K562 (cell line): ENCODE measurements around the gene ANKS3. TPM values are rescaled to one million over a fixed set of nuclear protein-coding genes. Genes with fewer than 3 reads are reported as not detected.

Source experiments
- ATAC-seq: fragments of 200-7000 bp; cut with Tn5 transposase; 3 replicates; pipeline ENCODE4 v1.9.1; 2020; ENCODE audit warnings: moderate library complexity
- BruUV-seq: library from RNA; stranded (reverse); fragments of 400-500 nt; replicated peaks from 2 replicates; lab custom pipeline; 2021; lab: Mats Ljungman, UMichigan
- CTCF ChIA-PET: fragments of 300-600 bp; formaldehyde crosslinking; extraction: SDS; loops from one replicate; lab custom pipeline; 2021; ENCODE audit warnings: low intra/inter-chr PET ratio; lab: Yijun Ruan, JAX
- POLR2A ChIA-PET: fragments of 300-600, 350-650 bp; sonication (Branson Sonifier 250); formaldehyde crosslinking; extraction: SDS; loops from one replicate; lab custom pipeline; 2021; ENCODE audit warnings: antibody characterized with exemption, inconsistent platforms; lab: Yijun Ruan, JAX
- DNase-seq, 4 experiments: peaks; one replicate each; pipeline versions ENCODE4 v3.0.0 to v3.0.0-alpha.2; 2011 to 2018; ENCODE audit warnings: low spot score in 3 of 4, mixed read lengths in 3 of 4; ENCODE audit errors: extremely low read depth in 1 of 4
- FAIRE-seq: peaks from 2 replicates; lab custom pipeline; 2011; peaks lifted over from hg19 to GRCh38; lab: Jason Lieb, UNC
- H2AFZ ChIP-seq: 2 replicates; pipeline ENCODE4 v1.6.0; 2011; ENCODE audit warnings: low read depth, low read length, control low read depth, inconsistent platforms
- H3K27ac ChIP-seq: fragments of 200-600 bp; 3 replicates; pipeline ENCODE4 v1.8.0; 2011; ENCODE audit warnings: low read depth, mild to moderate bottlenecking, control low read depth, inconsistent platforms, low read length, moderate library complexity, mixed read lengths; ENCODE audit errors: extremely low read depth
- H3K27me3 ChIP-seq, 2 experiments: fragments of 300-600 bp in 1 of 2; 2 replicates in 1 of 2; 3 replicates in 1 of 2; pipeline versions ENCODE4 v1.6.0 to v1.8.0; 2011; ENCODE audit warnings: inconsistent platforms in 2 of 2, low read length in 2 of 2, mild to moderate bottlenecking in 1 of 2, mixed read lengths in 1 of 2, moderate library complexity in 1 of 2; ENCODE audit not compliant: control insufficient read depth in 2 of 2, insufficient read depth in 2 of 2
- H3K36me3 ChIP-seq: fragments of 300-600 bp; 3 replicates; pipeline ENCODE4 v1.8.0; 2011; ENCODE audit warnings: mild to moderate bottlenecking, low read length, inconsistent platforms; ENCODE audit not compliant: control insufficient read depth, insufficient read depth
- H3K4me1 ChIP-seq, 2 experiments: fragments of 200-600 bp in 1 of 2; replicated peaks in 1 of 2; 2 replicates in 1 of 2; 3 replicates in 1 of 2; pipeline versions ENCODE4 v1.5.1 to v1.8.0; 2011; ENCODE audit warnings: inconsistent platforms in 2 of 2, low read length in 2 of 2, mild to moderate bottlenecking in 1 of 2, mixed read lengths in 1 of 2, moderate library complexity in 1 of 2; ENCODE audit not compliant: control insufficient read depth in 2 of 2, insufficient read depth in 2 of 2
- H3K4me2 ChIP-seq: 2 replicates; pipeline ENCODE4 v1.6.1; 2011; ENCODE audit warnings: low read length, control low read depth, inconsistent platforms, mixed read lengths; ENCODE audit not compliant: insufficient read depth
- H3K4me3 ChIP-seq: fragments of 200-600 bp; sonication (generic), shearing (Covaris generic); 2 replicates; pipeline ENCODE4 v1.5.1; 2016; ENCODE audit warnings: control low read depth, inconsistent platforms
- H3K79me2 ChIP-seq: fragments of 200-600 bp; 3 replicates; pipeline ENCODE4 v1.8.0; 2011; ENCODE audit warnings: low read length, inconsistent platforms; ENCODE audit not compliant: control insufficient read depth, insufficient read depth
- H3K9ac ChIP-seq, 2 experiments: 2 replicates each; pipeline versions ENCODE4 v1.6.0 to v1.6.1; 2011; ENCODE audit warnings: low read depth in 2 of 2, low read length in 2 of 2, control low read depth in 1 of 2, inconsistent platforms in 1 of 2, mild to moderate bottlenecking in 1 of 2, mixed read lengths in 1 of 2; ENCODE audit not compliant: insufficient read depth in 1 of 2
- H3K9me1 ChIP-seq: one replicate; pipeline ENCODE4 v1.6.0; 2011; ENCODE audit warnings: inconsistent platforms, mild to moderate bottlenecking, low read length, moderate library complexity; ENCODE audit not compliant: control insufficient read depth, insufficient read depth
- H3K9me3 ChIP-seq: replicated peaks from 2 replicates; pipeline ENCODE4 v1.5.1; 2011; ENCODE audit warnings: low read depth, low read length, inconsistent platforms; ENCODE audit not compliant: control insufficient read depth, insufficient read depth
- H4K20me1 ChIP-seq: replicated peaks from 2 replicates; pipeline ENCODE4 v1.6.1; 2011; ENCODE audit warnings: low read length, inconsistent platforms, mixed read lengths; ENCODE audit not compliant: control insufficient read depth, insufficient read depth
- ATF1 ChIP-seq, 2 experiments: fragments of 450-650 bp in 1 of 2; IDR thresholded peaks; 2 replicates each; pipeline ENCODE4 v1.6.1; 2016; ENCODE audit warnings: missing compliant biosample characterization in 1 of 2, missing genetic modification characterization in 1 of 2
- GABPB1 ChIP-seq: sonication (generic); formaldehyde crosslinking; IDR thresholded peaks from 2 replicates; pipeline ENCODE4 v1.8.0; 2022; ENCODE audit warnings: mild to moderate bottlenecking, missing genetic modification reagents
- NCOA6 ChIP-seq: fragments of 450-650 bp; IDR thresholded peaks from 2 replicates; pipeline ENCODE4 v1.6.1; 2017; ENCODE audit warnings: mild to moderate bottlenecking
- NUFIP1 ChIP-seq: fragments of 450-650 bp; IDR thresholded peaks from 2 replicates; pipeline ENCODE4 v1.6.1; 2018; ENCODE audit not compliant: partially characterized antibody
- RBM14 ChIP-seq: fragments of 200-400 bp; formaldehyde crosslinking; IDR thresholded peaks from 2 replicates; pipeline ENCODE4 v1.6.1; 2018; ENCODE audit warnings: low read depth, mild to moderate bottlenecking, low read length, moderate library complexity, borderline replicate concordance; ENCODE audit not compliant: insufficient read depth
- SIX5 ChIP-seq, 2 experiments: IDR thresholded peaks; 2 replicates each; pipeline ENCODE4 v1.6.1; 2011; ENCODE audit warnings: low read length in 2 of 2, borderline replicate concordance in 1 of 2, low read depth in 1 of 2, mild to moderate bottlenecking in 1 of 2, moderate library complexity in 1 of 2; ENCODE audit not compliant: insufficient read depth in 1 of 2
- SUPT5H ChIP-seq: fragments of 450-650 bp; IDR thresholded peaks from 2 replicates; pipeline ENCODE4 v1.6.1; 2016
- TAF7 ChIP-seq: fragments of 450-650 bp; IDR thresholded peaks from 2 replicates; pipeline ENCODE4 v1.6.1; 2016; ENCODE audit warnings: missing genetic modification characterization, missing compliant biosample characterization
- TBP ChIP-seq: optimal IDR thresholded peaks from 2 replicates; pipeline ENCODE3; 2011; ENCODE audit warnings: low read depth, low read length, improper control_type of control experiment
- TFAM ChIP-seq: fragments of 250-450 bp; sonication (Bioruptor Pico); conservative IDR thresholded peaks from 2 replicates; pipeline ENCODE4 v1.5.0; 2021; ENCODE audit warnings: mild to moderate bottlenecking, moderate library complexity
- ZNF121 ChIP-seq: sonication (generic); formaldehyde crosslinking; conservative IDR thresholded peaks from 2 replicates; pipeline ENCODE4 v1.8.0; 2022; ENCODE audit warnings: missing genetic modification reagents
- ZNF24 ChIP-seq: fragments of 450-650 bp; IDR thresholded peaks from 2 replicates; pipeline ENCODE4 v1.6.1; 2016
- ZNF274 ChIP-seq: IDR thresholded peaks from 2 replicates; pipeline ENCODE4 v1.6.1; 2011; ENCODE audit warnings: low read depth, mild to moderate bottlenecking, low read length, moderate library complexity, borderline replicate concordance
- ZNF695 ChIP-seq: fragments of 450-650 bp; formaldehyde crosslinking; IDR thresholded peaks from 2 replicates; pipeline ENCODE4 v1.4.0; 2020; ENCODE audit warnings: mild to moderate bottlenecking, moderate library complexity
- WGBS: fragments of 100-300 bp; shearing (Covaris generic); methylation state at CpG from one replicate; pipeline ENCODE4 v1.1.6; 2016; ENCODE audit warnings: low coverage, mixed read lengths; ENCODE audit not compliant: insufficient coverage; ENCODE audit errors: missing lambda C conversion rate; 5-methylcytosine and 5-hydroxymethylcytosine counted together
- in situ Hi-C: fragments of 300-500 bp; cut with MboI; formaldehyde crosslinking; loops from 4 replicates; pipeline ENCODE4 v1.15.0; 2018; ENCODE audit warnings: inconsistent platforms, mixed read lengths
- intact Hi-C: fragments of 100-400 bp; cut with micrococcal nuclease; formaldehyde crosslinking; loops from 2 replicates; pipeline ENCODE4 v1.14.2; 2022
- polyA plus RNA-seq, 8 experiments: library from polyadenylated mRNA; depleted of rRNA in 4 of 8; stranded (reverse) in 5 of 8; unstranded in 3 of 8; fragments of >200 nt; fragmentation: Nextera tagmentation in 2 of 8; fragmentation: Illumina TruSeq in 1 of 8; extraction: Ambion mirVana in 2 of 8; extraction: Trizol in 1 of 8; gene quantifications; 2 replicates each; pipeline versions ENCODE4 v1.2.1 to v1.2.3, GENCODE V29; 2011 to 2014; ENCODE audit warnings: inconsistent platforms in 1 of 8, missing spikeins in 1 of 8
- total RNA-seq, 7 experiments: library from RNA; depleted of rRNA in 6 of 7; stranded (reverse); fragments of >200 nt in 6 of 7; fragmentation: Illumina TruSeq in 2 of 7; extraction: Trizol in 2 of 7; gene quantifications; 2 replicates each; pipeline versions ENCODE4 v1.2.1 to v1.2.3, GENCODE V29; 2011 to 2021; ENCODE audit warnings: low replicate concordance in 1 of 7
- TF ChIP-seq, protein P1 (sequence below): fragments of 450-650 bp; IDR thresholded peaks from 2 replicates; pipeline ENCODE4 v1.6.1; 2016; ENCODE audit warnings: antibody characterized with exemption
- TF ChIP-seq, protein P2 (sequence below), 2 experiments: fragments of 450-650 bp; conservative IDR thresholded peaks; 2 replicates each; pipeline ENCODE4 v1.6.1; 2017; ENCODE audit warnings: mild to moderate bottlenecking in 2 of 2, moderate library complexity in 2 of 2
- TF ChIP-seq, protein P3 (sequence below): IDR thresholded peaks from 2 replicates; pipeline ENCODE4 v1.6.1; 2014; ENCODE audit warnings: antibody characterized with exemption

The ANKS3 gene
- total and polyA plus RNA-seq, 9 of the 15 experiments (the other 6 are each of a cell fraction or from before 2014, with no cell fraction given) = 0.43 to 25.7 (median 14.8) TPM

DNA sequence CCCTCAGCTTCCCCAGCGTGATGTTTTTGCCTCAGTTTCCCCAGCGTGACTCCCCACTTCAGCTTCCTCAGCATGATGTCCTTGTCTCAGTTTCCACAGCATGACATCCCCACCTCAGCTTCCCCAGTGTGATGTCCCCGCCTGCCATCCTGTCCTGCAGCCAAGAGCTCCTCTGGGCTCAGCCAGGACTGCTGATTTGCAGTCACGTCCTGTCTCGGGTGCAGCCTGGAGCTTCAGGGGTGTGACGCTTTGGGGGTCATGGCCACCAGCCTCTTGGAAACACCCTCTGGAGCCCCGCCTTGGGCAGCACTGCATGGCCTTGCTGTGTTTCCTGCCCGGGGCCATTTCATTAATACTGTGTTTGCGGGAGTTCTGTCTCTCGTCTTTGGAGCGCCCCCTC lies 57.2 kb downstream of the ANKS3 start:
- Histone ChIP-seq H2AFZ (no peak overlapping the region), H3K9me3 (no peaks in the 10 kb centered on the region), H3K4me2 (no peak overlapping the region), H3K4me3 (no peak overlapping the region), H3K79me2 (no peaks in the 10 kb centered on the region), H4K20me1 (no peaks in the 10 kb centered on the region), H3K27me3 (no peaks in the 10 kb centered on the region), H3K9me1 (no peaks in the 10 kb centered on the region), H3K27ac (no peak overlapping the region), H3K36me3 (peaks cover 36% of the 10 kb centered on the region; the same call in 1 of the 3 replicates), H3K9ac (no peak overlapping the region; a peak in 1 of 4 replicates), H3K4me1 (peaks cover 0 to 55% of the 10 kb centered on the region in 2 experiments; a peak in 2 of 5 replicates)
- no TSS peak for BruUV-seq
- ATAC-seq = no peak
- DNase-seq = no peak
- POLR2A ChIA-PET = interaction anchor here (0.7 kb wide), 1 partner anchor 728 kb away, joined by 3 read pairs; no protein-coding TSS in a partner anchor
- CTCF ChIA-PET = no interaction called here
- TF ChIP-seq ZNF121 = no peak
- no peak for TF ChIP-seq TFAM (CRISPR knock-in tag)
- TF ChIP-seq ZNF274 = no peak
- no peak for TF ChIP-seq NCOA6
- no peak for TF ChIP-seq SIX5 (IDR thresholded peaks at IDR 0.05; ENCODE audit: borderline replicate concordance in 1 of 2, insufficient read depth in 1 of 2, low read depth in 1 of 2, low read length in 2 of 2)
- no peak for TF ChIP-seq RBM14
- TF ChIP-seq, protein P1, sequence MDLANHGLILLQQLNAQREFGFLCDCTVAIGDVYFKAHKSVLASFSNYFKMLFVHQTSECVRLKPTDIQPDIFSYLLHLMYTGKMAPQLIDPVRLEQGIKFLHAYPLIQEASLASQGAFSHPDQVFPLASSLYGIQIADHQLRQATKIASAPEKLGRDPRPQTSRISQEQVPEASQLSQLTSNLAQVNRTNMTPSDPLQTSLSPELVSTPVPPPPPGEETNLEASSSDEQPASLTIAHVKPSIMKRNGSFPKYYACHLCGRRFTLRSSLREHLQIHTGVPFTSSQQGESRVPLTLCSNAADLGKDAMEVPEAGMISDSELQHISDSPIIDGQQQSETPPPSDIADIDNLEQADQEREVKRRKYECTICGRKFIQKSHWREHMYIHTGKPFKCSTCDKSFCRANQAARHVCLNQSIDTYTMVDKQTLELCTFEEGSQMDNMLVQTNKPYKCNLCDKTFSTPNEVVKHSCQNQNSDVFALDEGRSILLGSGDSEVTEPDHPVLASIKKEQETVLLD = no peak
- TF ChIP-seq, protein P2, sequence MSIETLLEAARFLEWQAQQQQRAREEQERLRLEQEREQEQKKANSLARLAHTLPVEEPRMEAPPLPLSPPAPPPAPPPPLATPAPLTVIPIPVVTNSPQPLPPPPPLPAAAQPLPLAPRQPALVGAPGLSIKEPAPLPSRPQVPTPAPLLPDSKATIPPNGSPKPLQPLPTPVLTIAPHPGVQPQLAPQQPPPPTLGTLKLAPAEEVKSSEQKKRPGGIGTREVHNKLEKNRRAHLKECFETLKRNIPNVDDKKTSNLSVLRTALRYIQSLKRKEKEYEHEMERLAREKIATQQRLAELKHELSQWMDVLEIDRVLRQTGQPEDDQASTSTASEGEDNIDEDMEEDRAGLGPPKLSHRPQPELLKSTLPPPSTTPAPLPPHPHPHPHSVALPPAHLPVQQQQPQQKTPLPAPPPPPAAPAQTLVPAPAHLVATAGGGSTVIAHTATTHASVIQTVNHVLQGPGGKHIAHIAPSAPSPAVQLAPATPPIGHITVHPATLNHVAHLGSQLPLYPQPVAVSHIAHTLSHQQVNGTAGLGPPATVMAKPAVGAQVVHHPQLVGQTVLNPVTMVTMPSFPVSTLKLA (conservative IDR thresholded peaks at IDR 0.05) = no peak
- TF ChIP-seq, protein P3, sequence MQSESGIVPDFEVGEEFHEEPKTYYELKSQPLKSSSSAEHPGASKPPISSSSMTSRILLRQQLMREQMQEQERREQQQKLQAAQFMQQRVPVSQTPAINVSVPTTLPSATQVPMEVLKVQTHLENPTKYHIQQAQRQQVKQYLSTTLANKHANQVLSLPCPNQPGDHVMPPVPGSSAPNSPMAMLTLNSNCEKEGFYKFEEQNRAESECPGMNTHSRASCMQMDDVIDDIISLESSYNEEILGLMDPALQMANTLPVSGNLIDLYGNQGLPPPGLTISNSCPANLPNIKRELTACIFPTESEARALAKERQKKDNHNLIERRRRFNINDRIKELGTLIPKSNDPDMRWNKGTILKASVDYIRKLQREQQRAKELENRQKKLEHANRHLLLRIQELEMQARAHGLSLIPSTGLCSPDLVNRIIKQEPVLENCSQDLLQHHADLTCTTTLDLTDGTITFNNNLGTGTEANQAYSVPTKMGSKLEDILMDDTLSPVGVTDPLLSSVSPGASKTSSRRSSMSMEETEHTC = no peak
- no peak for TF ChIP-seq TAF7 (tag)
- no peak for TF ChIP-seq SUPT5H
- no peak for TF ChIP-seq NUFIP1
- TF ChIP-seq GABPB1 (CRISPR knock-in tag) = no peak
- TF ChIP-seq ZNF24 = no peak
- TF ChIP-seq ATF1 (CRISPR knock-in tag; IDR thresholded peaks at IDR 0.05) = no peak
- no peak for TF ChIP-seq ATF1 (tag; IDR thresholded peaks at IDR 0.05)
- TF ChIP-seq ZNF695 (CRISPR knock-in tag) = no peak
- no peak for TF ChIP-seq TBP
- WGBS = 82% methylated on average over 10 of the region's 11 CpGs
- no peak for FAIRE-seq
- intact Hi-C loops (no loop called here), in situ Hi-C loops (no loop called here)
